GM19238 (cell line): ENCODE measurements around the gene PHKA2.

Experiments
- DNase-seq: peaks from one replicate; pipeline ENCODE4 v3.0.0; 2011; ENCODE audit warnings: low spot score; ENCODE audit not compliant: insufficient read length

PHKA2 gene

GRCh38 chrX:18890724-18891547 is 93.0 kb downstream of the PHKA2 start:
- DNase-seq, result no peak

- DNase-seq, result no peak
Observed at GRCh38 chrX:18890049-18890381, 93.9 kb downstream of the PHKA2 start.

- no peak for DNase-seq
Observed at GRCh38 chrX:18889346-18890048, 94.4 kb downstream of the PHKA2 start.

GRCh38 chrX:18888281-18888680 is 95.6 kb downstream of the PHKA2 start:
- DNase-seq, result no peak

- DNase-seq, result no peak
Observed at GRCh38 chrX:18887825-18888212, 96.1 kb downstream of the PHKA2 start.

- no peak for DNase-seq
Observed at GRCh38 chrX:18887177-18887824, 96.6 kb downstream of the PHKA2 start.

GRCh38 chrX:18886344-18887161 is 97.4 kb downstream of the PHKA2 start:
- DNase-seq, result peak; percentile 55

GRCh38 chrX:18886005-18886343 is 97.9 kb downstream of the PHKA2 start:
- DNase-seq, result no peak

- DNase-seq, result no peak
Observed at GRCh38 chrX:18885328-18886004, 98.4 kb downstream of the PHKA2 start.

GRCh38 chrX:18884916-18885315 is 99.0 kb downstream of the PHKA2 start:
- no peak for DNase-seq

- no peak for DNase-seq
Observed at GRCh38 chrX:18883961-18884765, 99.8 kb downstream of the PHKA2 start.

GRCh38 chrX:18883234-18883960 is 100.5 kb downstream of the PHKA2 start:
- DNase-seq, result no peak

GRCh38 chrX:18879144-18879543 is 104.8 kb downstream of the PHKA2 start:
- no peak for DNase-seq

- no peak for DNase-seq
Observed at GRCh38 chrX:18877469-18877868, 106.4 kb downstream of the PHKA2 start.

- no peak for DNase-seq
Observed at GRCh38 chrX:18875256-18875878, 108.5 kb downstream of the PHKA2 start.

GRCh38 chrX:18874560-18875255 is 109.2 kb downstream of the PHKA2 start:
- DNase-seq, result no peak

GRCh38 chrX:18873836-18874235 is 110.1 kb downstream of the PHKA2 start:
- no peak for DNase-seq

- no peak for DNase-seq
Observed at GRCh38 chrX:18873189-18873791, 110.6 kb downstream of the PHKA2 start.
